NCI-H2081 treated with DMSO at 0.1 percent for 48 hours (cell line): Measurements from ENCODE around the gene BRD1.

Experiments
- DNase-seq: peaks from one replicate; lab custom pipeline; 2025; lab: John Stamatoyannopoulos, UW

The BRD1 gene

GRCh38 chr22:49751318-49751965, 76.2 kb downstream of the BRD1 start:
- DNase-seq: no peak

GRCh38 chr22:49749885-49750510, 77.7 kb downstream of the BRD1 start:
- DNase-seq: no peak

- DNase-seq: no peak
These were observed 78.4 kb downstream of the BRD1 start for GRCh38 chr22:49749227-49749626.

DNA sequence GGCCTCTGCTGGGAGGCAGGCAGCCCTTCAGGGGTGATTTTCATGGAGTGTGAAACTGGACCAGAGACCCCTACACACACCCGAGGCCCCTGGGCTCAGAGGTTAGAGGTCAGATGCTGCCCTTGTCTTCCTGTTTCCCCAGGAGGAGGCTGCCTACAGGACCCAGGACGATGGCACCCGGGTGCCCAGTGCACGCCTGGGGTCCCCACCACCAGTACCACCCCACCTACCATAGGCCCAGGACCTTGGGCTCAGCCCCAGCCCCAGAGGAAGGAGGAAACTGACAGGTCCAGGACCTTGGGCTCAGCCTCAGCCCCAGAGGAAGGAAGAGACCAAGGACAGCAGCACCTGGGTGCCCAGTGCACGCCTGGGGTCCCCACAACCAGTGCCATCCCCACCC, 79.2 kb downstream of the BRD1 start:
- DNase-seq: no peak

- no peak for DNase-seq
These were observed 80.0 kb downstream of the BRD1 start for GRCh38 chr22:49747716-49748115.

GRCh38 chr22:49747130-49747529, 80.5 kb downstream of the BRD1 start:
- no peak for DNase-seq

DNA sequence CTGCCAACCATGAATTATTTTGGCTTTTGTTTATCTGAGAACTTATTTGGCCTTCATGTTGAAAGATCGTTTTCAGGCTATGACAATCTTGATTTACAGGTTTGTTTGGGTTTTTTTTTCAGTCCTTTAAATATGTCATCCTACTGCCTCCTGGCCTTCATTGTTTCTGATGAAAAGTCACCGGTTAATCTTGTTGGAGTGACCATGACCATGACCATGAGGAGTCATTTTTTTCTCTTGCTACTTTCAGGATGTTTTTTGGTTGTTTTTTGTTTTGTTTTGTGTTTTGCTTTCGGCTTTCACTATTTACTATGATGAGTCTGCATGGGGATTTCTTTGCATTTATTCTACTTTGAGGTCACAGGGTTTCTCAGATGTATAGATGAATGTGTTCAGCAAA, 81.6 kb downstream of the BRD1 start:
- DNase-seq: no peak

GRCh38 chr22:49740242-49740641, 87.4 kb downstream of the BRD1 start:
- no peak for DNase-seq

GRCh38 chr22:49739138-49739537, 88.5 kb downstream of the BRD1 start:
- no peak for DNase-seq

- DNase-seq: no peak
These were observed 89.1 kb downstream of the BRD1 start for GRCh38 chr22:49738566-49738965.

DNA sequence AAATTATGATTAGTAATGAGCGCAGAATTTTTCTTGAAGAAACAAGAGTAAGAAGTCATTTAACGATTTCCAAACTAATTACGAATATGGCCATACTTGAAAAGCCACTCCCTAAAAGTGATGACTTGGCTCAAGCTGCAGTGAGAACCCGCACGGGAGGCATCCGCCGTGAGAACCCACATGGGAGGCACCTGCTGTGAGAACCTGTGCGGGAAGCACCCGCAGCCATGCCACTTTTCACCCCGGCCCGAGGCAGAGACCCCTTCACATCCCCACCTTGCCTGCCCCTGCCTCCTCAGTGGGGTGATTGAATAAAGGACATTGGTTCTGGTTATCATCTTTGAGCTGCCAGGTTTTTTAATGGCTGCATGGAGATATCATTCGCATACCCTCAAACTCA, 89.7 kb downstream of the BRD1 start:
- no peak for DNase-seq

DNA sequence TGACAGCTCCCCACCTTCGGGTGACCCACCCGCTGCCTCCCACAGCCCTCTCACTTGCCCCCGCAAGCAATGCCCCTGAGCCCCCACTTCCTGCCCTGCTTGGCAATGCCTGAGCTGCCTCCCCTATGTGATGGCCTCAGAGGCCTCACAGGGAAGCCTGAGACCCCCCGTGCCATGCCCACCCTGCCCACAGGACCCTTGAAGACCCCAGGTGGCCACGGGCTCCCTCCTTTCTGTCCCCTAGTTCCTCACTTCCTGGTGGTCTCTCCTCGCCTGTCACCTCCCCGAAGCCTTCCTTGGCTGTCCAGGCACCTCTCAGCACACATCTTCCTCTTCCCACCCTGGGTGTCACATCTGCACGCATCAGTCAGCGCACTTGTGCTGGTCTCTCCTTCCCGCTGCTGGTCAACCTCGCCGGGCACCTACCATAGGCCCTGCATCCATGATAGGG, 90.5 kb downstream of the BRD1 start:
- DNase-seq: no peak

DNA sequence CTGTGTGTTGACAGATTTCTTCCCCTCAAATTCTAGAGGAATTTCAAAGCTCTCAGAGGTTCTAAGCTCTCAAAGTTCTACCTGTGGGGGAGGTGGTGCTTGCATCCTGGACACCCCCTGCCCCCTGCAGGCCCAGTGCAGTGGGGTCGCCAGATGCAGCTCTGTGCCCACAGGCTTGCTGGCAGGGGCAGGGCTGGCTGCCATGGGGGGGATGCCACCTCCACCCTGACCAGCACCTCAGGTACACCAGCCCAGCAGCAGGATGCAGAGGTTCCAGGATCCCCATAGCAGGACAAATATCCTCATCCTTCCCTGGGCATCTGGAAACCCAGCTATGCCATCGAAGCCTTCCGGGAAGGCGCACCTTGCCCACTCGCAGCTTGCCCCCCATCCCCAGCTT, 91.1 kb downstream of the BRD1 start:
- no peak for DNase-seq

- no peak for DNase-seq
These were observed 91.7 kb downstream of the BRD1 start for GRCh38 chr22:49735901-49736421.

- no peak for DNase-seq
These were observed 92.2 kb downstream of the BRD1 start for GRCh38 chr22:49735411-49735900.

- DNase-seq: no peak
These were observed 92.8 kb downstream of the BRD1 start for GRCh38 chr22:49734882-49735281.

DNA sequence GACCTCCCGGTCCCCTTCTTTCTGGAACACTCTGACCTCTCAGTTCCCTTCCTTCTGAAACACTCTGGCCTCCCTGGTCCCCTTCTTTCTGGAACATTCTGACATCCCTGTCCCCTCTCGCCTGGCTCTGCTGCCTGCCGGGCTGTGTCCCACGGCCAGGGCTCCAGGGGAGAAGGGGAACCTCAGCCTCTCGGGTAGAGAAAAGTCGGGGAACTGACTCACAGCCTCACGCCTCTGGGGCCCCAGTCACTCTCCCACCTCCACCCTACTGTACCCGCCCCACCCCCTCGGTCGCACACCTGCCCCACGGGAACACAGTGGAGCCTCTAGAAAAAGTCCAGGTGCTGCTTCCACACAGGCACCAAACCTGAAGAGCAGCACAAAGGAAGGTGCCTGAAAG, 93.3 kb downstream of the BRD1 start:
- no peak for DNase-seq

DNA sequence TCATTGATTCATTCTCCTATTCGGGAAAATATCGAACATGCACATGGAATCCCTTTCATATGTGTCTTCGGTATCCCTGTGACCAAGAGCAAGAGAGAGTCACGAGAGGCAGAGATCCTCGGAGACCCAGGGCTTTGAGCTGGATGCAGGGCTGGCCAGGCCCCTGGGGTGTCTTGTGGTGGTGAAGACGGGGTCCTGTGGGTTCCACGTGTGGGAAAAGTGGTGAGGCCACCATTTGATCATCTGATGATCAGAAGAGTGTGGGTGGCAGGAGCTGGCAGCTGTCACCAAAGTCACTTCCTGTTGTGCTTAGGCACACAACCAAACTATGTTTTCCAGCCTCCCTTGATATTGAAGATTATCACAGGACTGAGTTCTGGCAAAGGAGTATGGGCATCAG, 94.0 kb downstream of the BRD1 start:
- no peak for DNase-seq

DNA sequence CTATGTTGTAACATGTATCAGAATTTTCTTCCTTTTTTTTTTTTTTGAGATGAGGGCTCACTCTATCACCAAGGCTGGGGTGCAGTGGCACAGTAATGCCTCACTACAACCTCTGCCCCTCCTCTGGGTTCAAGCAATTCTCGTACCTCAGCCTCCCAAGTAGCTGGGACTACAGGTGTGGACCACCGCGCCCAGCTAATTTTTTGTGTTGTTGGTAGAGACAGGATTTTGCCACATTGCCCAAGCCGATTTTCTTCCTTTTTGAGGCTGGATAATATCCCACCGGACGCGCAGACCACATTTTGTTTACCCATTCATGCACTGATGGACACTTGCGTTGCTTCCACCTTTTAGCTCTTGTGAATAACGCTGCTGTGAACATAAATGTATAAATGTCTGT, 97.0 kb downstream of the BRD1 start:
- DNase-seq: no peak

DNA sequence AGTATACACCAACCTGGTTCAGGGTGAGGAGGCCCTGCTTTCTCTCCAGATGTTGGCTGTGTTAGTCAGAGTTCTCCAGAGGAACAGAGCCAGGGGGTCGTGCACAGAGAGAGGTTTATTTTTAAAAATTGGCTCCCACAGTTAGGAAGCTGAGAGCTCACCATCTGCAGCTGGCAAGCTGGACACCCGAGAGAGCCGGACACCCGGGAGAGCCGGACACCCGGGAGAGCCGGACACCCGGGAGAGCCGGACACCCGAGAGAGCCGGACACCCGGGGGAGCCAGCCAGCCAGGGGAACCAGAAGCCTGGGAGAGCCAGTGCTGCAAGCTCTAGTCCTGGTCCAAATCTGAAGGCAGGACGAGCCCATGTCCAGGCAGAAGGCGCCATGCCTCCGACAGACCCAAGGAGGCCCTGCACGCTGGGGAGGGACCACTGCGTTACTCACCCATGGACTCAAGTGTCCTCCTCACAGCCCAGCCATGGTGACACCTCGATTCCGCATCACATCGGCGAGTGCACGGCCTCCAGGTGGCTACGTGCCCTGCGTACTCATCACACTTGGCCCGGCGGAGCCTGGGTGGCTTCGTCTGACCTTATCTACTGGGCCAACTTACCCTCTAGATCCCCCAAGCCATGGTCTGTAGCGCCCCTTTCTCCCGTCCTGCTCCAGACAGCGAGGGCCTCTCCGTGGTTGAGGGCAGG, 99.0 kb downstream of the BRD1 start:
- no peak for DNase-seq

- no peak for DNase-seq
These were observed 99.6 kb downstream of the BRD1 start for GRCh38 chr22:49727881-49728569.

GRCh38 chr22:49727191-49727880, 100.3 kb downstream of the BRD1 start:
- no peak for DNase-seq
